ENCODE data around the gene KDM5B.

DNA sequence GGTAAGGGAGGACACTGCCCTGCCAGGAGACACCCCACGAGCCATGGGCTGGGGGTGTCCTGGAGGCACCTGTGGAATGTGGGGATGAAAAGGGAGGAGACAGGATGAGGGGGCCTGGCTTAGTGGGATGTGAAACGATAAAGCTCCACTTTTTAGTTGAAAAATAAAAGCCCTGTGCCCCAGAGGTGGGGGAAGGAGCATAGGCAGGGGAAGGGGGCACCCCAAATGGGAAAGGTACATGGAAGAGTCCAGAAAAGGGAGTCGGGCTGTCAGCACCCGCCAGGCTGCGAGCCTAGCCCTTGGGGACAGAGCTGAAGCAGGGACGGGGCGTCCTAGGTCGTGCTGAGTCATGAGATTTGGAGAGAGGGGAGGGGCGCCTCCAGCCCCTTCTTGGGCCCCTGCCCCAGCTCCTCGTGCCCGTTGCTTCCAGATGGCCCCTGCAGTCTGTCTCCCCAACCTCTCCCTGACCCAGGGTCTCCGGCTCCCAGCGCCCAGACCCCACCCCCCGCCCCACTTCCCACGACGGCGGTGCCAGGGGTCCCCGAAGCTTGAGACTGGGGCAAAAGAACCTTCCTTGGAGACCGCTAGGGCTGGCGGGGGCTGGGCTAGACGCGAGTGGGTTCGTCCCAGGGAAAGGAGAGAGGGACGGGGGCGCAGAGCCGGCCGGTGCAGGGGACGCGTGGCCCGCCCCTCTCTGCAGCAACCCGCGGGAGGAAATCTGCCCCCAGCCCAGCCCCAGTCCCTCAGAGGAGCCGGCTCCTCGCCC is 98.8 kb downstream of the KDM5B start:
- TF ChIP-seq, protein P1, sequence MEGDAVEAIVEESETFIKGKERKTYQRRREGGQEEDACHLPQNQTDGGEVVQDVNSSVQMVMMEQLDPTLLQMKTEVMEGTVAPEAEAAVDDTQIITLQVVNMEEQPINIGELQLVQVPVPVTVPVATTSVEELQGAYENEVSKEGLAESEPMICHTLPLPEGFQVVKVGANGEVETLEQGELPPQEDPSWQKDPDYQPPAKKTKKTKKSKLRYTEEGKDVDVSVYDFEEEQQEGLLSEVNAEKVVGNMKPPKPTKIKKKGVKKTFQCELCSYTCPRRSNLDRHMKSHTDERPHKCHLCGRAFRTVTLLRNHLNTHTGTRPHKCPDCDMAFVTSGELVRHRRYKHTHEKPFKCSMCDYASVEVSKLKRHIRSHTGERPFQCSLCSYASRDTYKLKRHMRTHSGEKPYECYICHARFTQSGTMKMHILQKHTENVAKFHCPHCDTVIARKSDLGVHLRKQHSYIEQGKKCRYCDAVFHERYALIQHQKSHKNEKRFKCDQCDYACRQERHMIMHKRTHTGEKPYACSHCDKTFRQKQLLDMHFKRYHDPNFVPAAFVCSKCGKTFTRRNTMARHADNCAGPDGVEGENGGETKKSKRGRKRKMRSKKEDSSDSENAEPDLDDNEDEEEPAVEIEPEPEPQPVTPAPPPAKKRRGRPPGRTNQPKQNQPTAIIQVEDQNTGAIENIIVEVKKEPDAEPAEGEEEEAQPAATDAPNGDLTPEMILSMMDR (IDR thresholded peaks at IDR 0.05) = no peak
- no peak for TF ChIP-seq EP300 (IDR thresholded peaks at IDR 0.05; ENCODE audit: low read depth)

Data from transverse colon (tissue), 3 donors.